Neural cell (in vitro differentiated cells): ENCODE measurements around the gene AMD1. TPM values are rescaled to one million over a fixed set of nuclear protein-coding genes. Genes with fewer than 3 reads are reported as not detected.
"Not testable (repeated sequence)": the region's sequence is repeated elsewhere in the genome, so short reads cannot be mapped to it uniquely, and the experiment has no call there.

Source experiments
- H2AFZ ChIP-seq: fragments of 200-600, 300-800 bp; sonication (generic), shearing (Covaris generic); 2 replicates; pipeline ENCODE4 v1.6.0; 2014; ENCODE audit warnings: low read depth, mild to moderate bottlenecking, antibody characterized with exemption, low read length, moderate library complexity
- H3F3A ChIP-seq: fragments of 200-600 bp; shearing (Covaris generic); 2 replicates; pipeline ENCODE4 v1.6.1; 2016; ENCODE audit warnings: mild to moderate bottlenecking, moderate library complexity, mixed read lengths, antibody characterized with exemption, low read length; ENCODE audit not compliant: insufficient read depth, poor library complexity, severe bottlenecking
- H3K27ac ChIP-seq: fragments of 200-600, 300-800 bp; sonication (generic), shearing (Covaris generic); 2 replicates; pipeline ENCODE4 v1.5.1; 2014; ENCODE audit warnings: mild to moderate bottlenecking, low read length, moderate library complexity
- H3K27me3 ChIP-seq: fragments of 300-800, 200-600 bp; sonication (generic), shearing (Covaris generic); 2 replicates; pipeline ENCODE4 v1.6.0; 2014; ENCODE audit warnings: mild to moderate bottlenecking, low read depth, low read length, moderate library complexity; ENCODE audit not compliant: insufficient read depth
- H3K36me3 ChIP-seq: fragments of 300-800, 200-600 bp; sonication (generic), shearing (Covaris generic); 2 replicates; pipeline ENCODE4 v1.5.1; 2014; ENCODE audit warnings: mild to moderate bottlenecking, antibody characterized with exemption, low read length, moderate library complexity; ENCODE audit not compliant: insufficient read depth
- H3K4me2 ChIP-seq: fragments of 300-800, 200-600 bp; sonication (generic), shearing (Covaris generic); 2 replicates; pipeline ENCODE4 v1.6.0; 2014; ENCODE audit warnings: mild to moderate bottlenecking, low read length
- H3K4me3 ChIP-seq: fragments of 300-800, 200-600 bp; sonication (generic), shearing (Covaris generic); 2 replicates; pipeline ENCODE4 v1.5.1; 2014; ENCODE audit warnings: mild to moderate bottlenecking, low read length, moderate library complexity
- H3K79me2 ChIP-seq: fragments of 200-600 bp; shearing (Covaris generic); replicated peaks from 2 replicates; pipeline ENCODE4 v1.6.0; 2014; ENCODE audit warnings: mild to moderate bottlenecking, low read length, moderate library complexity; ENCODE audit not compliant: insufficient read depth
- H3K9ac ChIP-seq: fragments of 300-800, 200-600 bp; sonication (generic), shearing (Covaris generic); 2 replicates; pipeline ENCODE4 v1.6.1; 2016; ENCODE audit warnings: mild to moderate bottlenecking, low read length, mixed read lengths
- H3K9me2 ChIP-seq: fragments of 200-600 bp; shearing (Covaris generic); 2 replicates; pipeline ENCODE4 v1.6.1; 2016; ENCODE audit warnings: mild to moderate bottlenecking, low read length, mixed read lengths; ENCODE audit not compliant: insufficient read depth
- H3K9me3 ChIP-seq: fragments of 200-600, 300-800 bp; sonication (generic), shearing (Covaris generic); 2 replicates; pipeline ENCODE4 v1.6.1; 2016; ENCODE audit warnings: mild to moderate bottlenecking, mixed run types, low read length, moderate library complexity, mixed read lengths
- H4K20me1 ChIP-seq: fragments of 200-600 bp; shearing (Covaris generic); 2 replicates; pipeline ENCODE4 v1.6.1; 2016; ENCODE audit warnings: mild to moderate bottlenecking, mixed run types; ENCODE audit not compliant: insufficient read depth
- EP300 ChIP-seq: fragments of 450-650 bp; conservative IDR thresholded peaks from 2 replicates; pipeline ENCODE4 v1.6.1; 2014; ENCODE audit warnings: antibody characterized with exemption, mild to moderate bottlenecking, moderate library complexity; ENCODE audit not compliant: poor library complexity, severe bottlenecking
- EZH2 ChIP-seq: fragments of 200-600, 300-800 bp; shearing (Covaris generic), sonication (generic); IDR thresholded peaks from 2 replicates; pipeline ENCODE4 v1.6.1; 2014; ENCODE audit warnings: antibody characterized with exemption, low read length, borderline replicate concordance, mild to moderate bottlenecking; ENCODE audit not compliant: insufficient read depth, poor library complexity, severe bottlenecking
- MXI1 ChIP-seq: fragments of 450-650 bp; conservative IDR thresholded peaks from 2 replicates; pipeline ENCODE4 v1.6.1; 2014; ENCODE audit warnings: antibody characterized with exemption, mild to moderate bottlenecking; ENCODE audit not compliant: poor library complexity, severe bottlenecking
- POLR2AphosphoS5 ChIP-seq: IDR thresholded peaks from 2 replicates; pipeline ENCODE4 v1.6.1; 2012
- RAD21 ChIP-seq: fragments of 450-650 bp; conservative IDR thresholded peaks from 2 replicates; pipeline ENCODE4 v1.6.1; 2014; ENCODE audit warnings: antibody characterized with exemption, mild to moderate bottlenecking, moderate library complexity
- SMC3 ChIP-seq: fragments of 450-650 bp; conservative IDR thresholded peaks from 2 replicates; pipeline ENCODE4 v1.6.1; 2014; ENCODE audit warnings: antibody characterized with exemption, mild to moderate bottlenecking, moderate library complexity; ENCODE audit not compliant: poor library complexity
- TAF1 ChIP-seq: IDR thresholded peaks from 2 replicates; pipeline ENCODE4 v1.6.1; 2012; ENCODE audit warnings: low read depth
- polyA plus RNA-seq: library from polyadenylated mRNA; depleted of rRNA; stranded (reverse); fragments of >200 nt; gene quantifications from 2 replicates; pipeline ENCODE4 v1.2.3, GENCODE V29; 2014
- TF ChIP-seq, protein P1 (sequence below): fragments of 450-650 bp; IDR thresholded peaks from 2 replicates; pipeline ENCODE4 v1.5.1; 2014; ENCODE audit warnings: antibody characterized with exemption, mild to moderate bottlenecking, moderate library complexity; ENCODE audit not compliant: poor library complexity, severe bottlenecking
- TF ChIP-seq, protein P2 (sequence below): IDR thresholded peaks from 2 replicates; pipeline ENCODE4 v1.6.1; 2012; ENCODE audit warnings: borderline replicate concordance

AMD1 gene
- polyA plus RNA-seq, 1 donor from 2014 or later: 86.5 TPM

DNA sequence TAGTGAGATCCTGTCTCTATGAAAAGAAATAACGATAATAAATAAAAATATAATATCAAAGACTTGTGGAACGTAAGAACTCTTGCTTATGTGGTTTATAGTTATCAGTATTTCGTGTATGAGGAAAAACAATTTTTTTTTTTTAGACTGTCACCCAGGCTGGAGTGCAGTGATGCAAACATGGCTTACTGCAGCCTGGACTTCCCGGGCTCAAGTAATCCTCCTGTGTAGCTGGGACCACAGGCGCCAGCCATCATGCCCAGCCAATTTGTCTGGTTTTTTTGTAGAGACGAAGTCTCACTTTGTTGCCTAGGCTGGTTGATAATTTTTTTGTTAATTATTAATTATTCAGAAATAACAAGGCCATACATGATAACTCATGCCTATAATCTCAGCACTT is 40.8 kb upstream of the AMD1 start:
- Histone ChIP-seq H3K9me2 (no peaks in the 10 kb centered on the region), H3K9ac (no peak overlapping the region), H2AFZ (no peak overlapping the region), H3K9me3 (no peaks in the 10 kb centered on the region), H3K4me3 (no peak overlapping the region), H4K20me1 (no peaks in the 10 kb centered on the region), H3K27ac (no peak overlapping the region), H3K27me3 (no peaks in the 10 kb centered on the region), H3K79me2 (no peaks in the 10 kb centered on the region), H3K4me2 (no peak overlapping the region), H3K36me3 (no peaks in the 10 kb centered on the region), H3F3A (no peaks in the 10 kb centered on the region)
- TF ChIP-seq SMC3 (no peak), RAD21 (no peak), EZH2 (no peak), TAF1 (no peak), POLR2AphosphoS5 (no peak), EP300 (no peak), MXI1 (no peak)
- TF ChIP-seq, protein P1, sequence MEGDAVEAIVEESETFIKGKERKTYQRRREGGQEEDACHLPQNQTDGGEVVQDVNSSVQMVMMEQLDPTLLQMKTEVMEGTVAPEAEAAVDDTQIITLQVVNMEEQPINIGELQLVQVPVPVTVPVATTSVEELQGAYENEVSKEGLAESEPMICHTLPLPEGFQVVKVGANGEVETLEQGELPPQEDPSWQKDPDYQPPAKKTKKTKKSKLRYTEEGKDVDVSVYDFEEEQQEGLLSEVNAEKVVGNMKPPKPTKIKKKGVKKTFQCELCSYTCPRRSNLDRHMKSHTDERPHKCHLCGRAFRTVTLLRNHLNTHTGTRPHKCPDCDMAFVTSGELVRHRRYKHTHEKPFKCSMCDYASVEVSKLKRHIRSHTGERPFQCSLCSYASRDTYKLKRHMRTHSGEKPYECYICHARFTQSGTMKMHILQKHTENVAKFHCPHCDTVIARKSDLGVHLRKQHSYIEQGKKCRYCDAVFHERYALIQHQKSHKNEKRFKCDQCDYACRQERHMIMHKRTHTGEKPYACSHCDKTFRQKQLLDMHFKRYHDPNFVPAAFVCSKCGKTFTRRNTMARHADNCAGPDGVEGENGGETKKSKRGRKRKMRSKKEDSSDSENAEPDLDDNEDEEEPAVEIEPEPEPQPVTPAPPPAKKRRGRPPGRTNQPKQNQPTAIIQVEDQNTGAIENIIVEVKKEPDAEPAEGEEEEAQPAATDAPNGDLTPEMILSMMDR: no peak
- TF ChIP-seq, protein P2, sequence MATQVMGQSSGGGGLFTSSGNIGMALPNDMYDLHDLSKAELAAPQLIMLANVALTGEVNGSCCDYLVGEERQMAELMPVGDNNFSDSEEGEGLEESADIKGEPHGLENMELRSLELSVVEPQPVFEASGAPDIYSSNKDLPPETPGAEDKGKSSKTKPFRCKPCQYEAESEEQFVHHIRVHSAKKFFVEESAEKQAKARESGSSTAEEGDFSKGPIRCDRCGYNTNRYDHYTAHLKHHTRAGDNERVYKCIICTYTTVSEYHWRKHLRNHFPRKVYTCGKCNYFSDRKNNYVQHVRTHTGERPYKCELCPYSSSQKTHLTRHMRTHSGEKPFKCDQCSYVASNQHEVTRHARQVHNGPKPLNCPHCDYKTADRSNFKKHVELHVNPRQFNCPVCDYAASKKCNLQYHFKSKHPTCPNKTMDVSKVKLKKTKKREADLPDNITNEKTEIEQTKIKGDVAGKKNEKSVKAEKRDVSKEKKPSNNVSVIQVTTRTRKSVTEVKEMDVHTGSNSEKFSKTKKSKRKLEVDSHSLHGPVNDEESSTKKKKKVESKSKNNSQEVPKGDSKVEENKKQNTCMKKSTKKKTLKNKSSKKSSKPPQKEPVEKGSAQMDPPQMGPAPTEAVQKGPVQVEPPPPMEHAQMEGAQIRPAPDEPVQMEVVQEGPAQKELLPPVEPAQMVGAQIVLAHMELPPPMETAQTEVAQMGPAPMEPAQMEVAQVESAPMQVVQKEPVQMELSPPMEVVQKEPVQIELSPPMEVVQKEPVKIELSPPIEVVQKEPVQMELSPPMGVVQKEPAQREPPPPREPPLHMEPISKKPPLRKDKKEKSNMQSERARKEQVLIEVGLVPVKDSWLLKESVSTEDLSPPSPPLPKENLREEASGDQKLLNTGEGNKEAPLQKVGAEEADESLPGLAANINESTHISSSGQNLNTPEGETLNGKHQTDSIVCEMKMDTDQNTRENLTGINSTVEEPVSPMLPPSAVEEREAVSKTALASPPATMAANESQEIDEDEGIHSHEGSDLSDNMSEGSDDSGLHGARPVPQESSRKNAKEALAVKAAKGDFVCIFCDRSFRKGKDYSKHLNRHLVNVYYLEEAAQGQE: no peak

GRCh38 chr6:110835751-110836150 is 38.8 kb upstream of the AMD1 start:
- H3K4me2 ChIP-seq, H3K27me3 ChIP-seq, H3F3A ChIP-seq, H2AFZ ChIP-seq, H3K4me3 ChIP-seq, H3K79me2 ChIP-seq, H3K36me3 ChIP-seq, H3K9me2 ChIP-seq, H3K27ac ChIP-seq, H3K9me3 ChIP-seq, H3K9ac ChIP-seq, H4K20me1 ChIP-seq: not testable (repeated sequence)

- H3K79me2 ChIP-seq: no peaks in the 10 kb centered on the region
- no peaks in the 10 kb centered on the region for H3K9me2 ChIP-seq
- no peaks in the 10 kb centered on the region for H3F3A ChIP-seq
- no peaks in the 10 kb centered on the region for H3K27me3 ChIP-seq
- H3K36me3 ChIP-seq: no peaks in the 10 kb centered on the region
- no peaks in the 10 kb centered on the region for H3K9me3 ChIP-seq
- H3K4me3 ChIP-seq: no peak overlapping the region
- no peak overlapping the region for H2AFZ ChIP-seq
- no peak overlapping the region for H3K27ac ChIP-seq
- H4K20me1 ChIP-seq: no peaks in the 10 kb centered on the region
- no peak overlapping the region for H3K9ac ChIP-seq
- H3K4me2 ChIP-seq: no peak overlapping the region
- TF ChIP-seq TAF1: no peak
- TF ChIP-seq, protein P2: no peak
- TF ChIP-seq EP300: no peak
Observed at GRCh38 chr6:110841266-110841665, 33.3 kb upstream of the AMD1 start.
